H9 (cell line): ENCODE results near the gene MRGPRD. TPM values are rescaled to one million over a fixed set of nuclear protein-coding genes. Genes with fewer than 3 reads are reported as not detected.

Source experiments
- DNase-seq: peaks from one replicate; pipeline ENCODE4 v3.0.0-alpha.2; 2017
- H2AFZ ChIP-seq: one replicate; pipeline ENCODE4 v1.6.1; 2013; ENCODE audit warnings: mild to moderate bottlenecking, low read length, control low read depth, moderate library complexity
- H2AK5ac ChIP-seq: 2 replicates; pipeline ENCODE4 v1.6.1; 2013; ENCODE audit warnings: low read length, control low read depth, mixed read lengths; ENCODE audit not compliant: insufficient read length
- H2BK120ac ChIP-seq: one replicate; pipeline ENCODE4 v1.6.1; 2013; ENCODE audit warnings: low read depth, mild to moderate bottlenecking, low read length, control low read depth, inconsistent platforms; ENCODE audit not compliant: poor library complexity, severe bottlenecking
- H2BK12ac ChIP-seq: 2 replicates; pipeline ENCODE4 v1.6.1; 2013; ENCODE audit warnings: low read length, control low read depth, mixed read lengths, low read depth; ENCODE audit not compliant: insufficient read length
- H2BK15ac ChIP-seq: 2 replicates; pipeline ENCODE4 v1.6.1; 2013; ENCODE audit warnings: low read depth, low read length, control low read depth
- H2BK20ac ChIP-seq: one replicate; pipeline ENCODE4 v1.6.1; 2013; ENCODE audit warnings: low read depth, mild to moderate bottlenecking, low read length, control low read depth, inconsistent platforms; ENCODE audit not compliant: poor library complexity, severe bottlenecking
- H2BK5ac ChIP-seq: 2 replicates; pipeline ENCODE4 v1.6.1; 2013; ENCODE audit warnings: low read length, control low read depth, mixed read lengths; ENCODE audit not compliant: insufficient read length
- H3K14ac ChIP-seq: 2 replicates; pipeline ENCODE4 v1.6.1; 2013; ENCODE audit warnings: low read length, control low read depth; ENCODE audit not compliant: insufficient read depth
- H3K18ac ChIP-seq: 2 replicates; pipeline ENCODE4 v1.6.1; 2013; ENCODE audit warnings: low read depth, mild to moderate bottlenecking, mixed read lengths, low read length, control low read depth; ENCODE audit not compliant: insufficient read length
- H3K23ac ChIP-seq: 2 replicates; pipeline ENCODE4 v1.6.1; 2013; ENCODE audit warnings: low read length, control low read depth, mixed read lengths, low read depth; ENCODE audit not compliant: insufficient read length
- H3K23me2 ChIP-seq: 2 replicates; pipeline ENCODE4 v1.6.1; 2013; ENCODE audit warnings: low read depth, mild to moderate bottlenecking, mixed read lengths, low read length, control low read depth; ENCODE audit not compliant: insufficient read length, poor library complexity, severe bottlenecking
- H3K27ac ChIP-seq: 2 replicates; pipeline ENCODE4 v1.5.1; 2013; ENCODE audit warnings: low read length, control low read depth, mixed read lengths, low read depth; ENCODE audit not compliant: insufficient read length
- H3K27me3 ChIP-seq: 2 replicates; pipeline ENCODE4 v1.6.1; 2013; ENCODE audit warnings: low read length, control low read depth, inconsistent platforms; ENCODE audit not compliant: insufficient read depth
- H3K4ac ChIP-seq: 2 replicates; pipeline ENCODE4 v1.6.1; 2013; ENCODE audit warnings: low read depth, mild to moderate bottlenecking, control low read depth, inconsistent platforms, low read length, moderate library complexity
- H3K4me1 ChIP-seq: 2 replicates; pipeline ENCODE4 v1.6.1; 2013; ENCODE audit warnings: low read length, control low read depth, inconsistent platforms; ENCODE audit not compliant: insufficient read depth
- H3K4me2 ChIP-seq: 2 replicates; pipeline ENCODE4 v1.6.1; 2013; ENCODE audit warnings: low read length, control low read depth, mixed read lengths; ENCODE audit not compliant: insufficient read length, insufficient read depth
- H3K56ac ChIP-seq: 2 replicates; pipeline ENCODE4 v1.6.1; 2013; ENCODE audit warnings: low read depth, mild to moderate bottlenecking, mixed read lengths, low read length, control low read depth; ENCODE audit not compliant: insufficient read length
- H3K79me1 ChIP-seq: 2 replicates; pipeline ENCODE4 v1.6.1; 2013; ENCODE audit warnings: low read depth, mild to moderate bottlenecking, moderate library complexity, low read length, control low read depth, inconsistent platforms; ENCODE audit not compliant: insufficient read depth, poor library complexity, severe bottlenecking
- H3K79me2 ChIP-seq: 2 replicates; pipeline ENCODE4 v1.6.1; 2013; ENCODE audit warnings: low read length, control low read depth, inconsistent platforms; ENCODE audit not compliant: insufficient read depth
- H3K9ac ChIP-seq: 2 replicates; pipeline ENCODE4 v1.6.1; 2013; ENCODE audit warnings: low read length, control low read depth, mixed read lengths; ENCODE audit not compliant: insufficient read length; ENCODE audit errors: extremely low read depth
- H3K9me3 ChIP-seq: one replicate; pipeline ENCODE4 v1.6.1; 2013; ENCODE audit warnings: low read depth, low read length, inconsistent platforms; ENCODE audit not compliant: control insufficient read depth
- H3T11ph ChIP-seq: one replicate; pipeline ENCODE4 v1.6.1; 2013; ENCODE audit warnings: mild to moderate bottlenecking, low read length, control low read depth, inconsistent platforms
- H4K20me1 ChIP-seq: one replicate; pipeline ENCODE4 v1.6.1; 2013; ENCODE audit not compliant: control insufficient read depth, insufficient read length, insufficient read depth
- H4K5ac ChIP-seq: 2 replicates; pipeline ENCODE4 v1.6.1; 2013; ENCODE audit warnings: low read depth, mild to moderate bottlenecking, mixed read lengths, low read length, control low read depth; ENCODE audit not compliant: insufficient read length
- H4K8ac ChIP-seq: replicated peaks from 2 replicates; pipeline ENCODE4 v1.6.1; 2013; ENCODE audit warnings: low read length, control low read depth, mixed read lengths, low read depth; ENCODE audit not compliant: insufficient read length
- H4K91ac ChIP-seq: 2 replicates; pipeline ENCODE4 v1.6.1; 2013; ENCODE audit warnings: low read depth, mild to moderate bottlenecking, moderate library complexity, mixed read lengths, low read length, control low read depth; ENCODE audit not compliant: insufficient read length
- H3K27ac Mint-ChIP-seq, 3 experiments: 2 replicates in 2 of 3; 3 replicates in 1 of 3; pipeline ENCODE4 v1.8.0; 2020 to 2021; ENCODE audit warnings: mixed read lengths in 3 of 3, mild to moderate bottlenecking in 1 of 3, moderate library complexity in 1 of 3
- H3K27me3 Mint-ChIP-seq: 2 replicates; pipeline ENCODE4 v1.8.0; 2021; ENCODE audit warnings: low read depth, mild to moderate bottlenecking, moderate library complexity, mixed read lengths
- H3K36me3 Mint-ChIP-seq, 3 experiments: 2 replicates in 2 of 3; 3 replicates in 1 of 3; pipeline ENCODE4 v1.8.0; 2020 to 2021; ENCODE audit warnings: low read depth in 3 of 3, mixed read lengths in 3 of 3; ENCODE audit not compliant: insufficient read depth in 1 of 3
- H3K4me1 Mint-ChIP-seq, 2 experiments: 2 replicates each; pipeline ENCODE4 v1.8.0; 2020; ENCODE audit warnings: mixed read lengths in 2 of 2
- H3K4me3 Mint-ChIP-seq, 2 experiments: 2 replicates in 1 of 2; 3 replicates in 1 of 2; pipeline ENCODE4 v1.8.0; 2020 to 2021; ENCODE audit warnings: mild to moderate bottlenecking in 2 of 2, mixed read lengths in 2 of 2, moderate library complexity in 1 of 2
- H3K9me3 Mint-ChIP-seq, 2 experiments: 2 replicates in 1 of 2; 3 replicates in 1 of 2; pipeline ENCODE4 v1.8.0; 2020; ENCODE audit warnings: mild to moderate bottlenecking in 2 of 2, mixed read lengths in 2 of 2, moderate library complexity in 1 of 2
- CTCF ChIP-seq: fragments of 200-600 bp; sonication (generic); conservative IDR thresholded peaks from 3 replicates; pipeline ENCODE4 v1.8.0; 2021; ENCODE audit warnings: antibody characterized with exemption, mild to moderate bottlenecking
- WGBS: extraction: QIAGEN DNeasy Blood & Tissue Kit; methylation state at CpG from one replicate; pipeline ENCODE4 v1.1.7; 2013; ENCODE audit warnings: missing lambda C conversion rate, low lambda C conversion rate, mixed read lengths; ENCODE audit not compliant: insufficient read length; ENCODE audit errors: extremely low coverage; 5-methylcytosine and 5-hydroxymethylcytosine counted together
- total RNA-seq: library from RNA; stranded (reverse); gene quantifications from 2 replicates; pipeline ENCODE4 v1.2.1, GENCODE V29; 2021

MRGPRD gene
- total RNA-seq, 1 experiment from 2014 or later = not detected

- H3T11ph ChIP-seq = no peak overlapping the region
- no peak overlapping the region for H4K5ac ChIP-seq
- Mint-ChIP-seq H3K9me3 (peaks cover 9 to 10% of the 10 kb centered on the region in 2 experiments; a peak in 4 of 5 replicates), H3K27me3 (peaks cover 2% of the 10 kb centered on the region; the same call in 1 of the 2 replicates), H3K4me1 (no peaks in the 10 kb centered on the region), H3K36me3 (no peaks in the 10 kb centered on the region), H3K4me3 (no peak overlapping the region), H3K27ac (no peak overlapping the region)
- no peak overlapping the region for H4K8ac ChIP-seq
- H3K4me2 ChIP-seq = no peak overlapping the region
- no peaks in the 10 kb centered on the region for H4K20me1 ChIP-seq
- H3K9ac ChIP-seq = no peak overlapping the region
- H2BK15ac ChIP-seq = no peak overlapping the region
- H3K4ac ChIP-seq = no peak overlapping the region
- no peaks in the 10 kb centered on the region for H3K27me3 ChIP-seq
- no peak overlapping the region for H2AK5ac ChIP-seq
- TF ChIP-seq CTCF = no peak
- no peaks in the 10 kb centered on the region for H3K4me1 ChIP-seq
- no peak overlapping the region for H2BK20ac ChIP-seq
- no peaks in the 10 kb centered on the region for H3K23me2 ChIP-seq
- H3K79me2 ChIP-seq = no peaks in the 10 kb centered on the region
- no peak overlapping the region for H3K56ac ChIP-seq
- H3K18ac ChIP-seq = no peak overlapping the region
- no CpG with 5 or more reads among the region's 16 CpGs for WGBS
- H3K14ac ChIP-seq = no peak overlapping the region; the same call in 1 of the 2 replicates
- no peaks in the 10 kb centered on the region for H3K79me1 ChIP-seq
- no peak overlapping the region for H4K91ac ChIP-seq
- no peak overlapping the region for H3K23ac ChIP-seq
- no peak overlapping the region for H2AFZ ChIP-seq
- H2BK12ac ChIP-seq = no peak overlapping the region
- DNase-seq = peak; percentile 14
- H3K27ac ChIP-seq = no peak overlapping the region
- no peaks in the 10 kb centered on the region for H3K9me3 ChIP-seq
- H2BK120ac ChIP-seq = no peak overlapping the region
- H2BK5ac ChIP-seq = no peak overlapping the region
Observed at GRCh38 chr11:68990995-68991780, 10.4 kb upstream of the MRGPRD start.
